Glutamatergic neuron (in vitro differentiated cells): ENCODE measurements around the gene CENATAC. TPM values are rescaled to one million over a fixed set of nuclear protein-coding genes. Genes with fewer than 3 reads are reported as not detected.

Experiments used
- DNase-seq: peaks from one replicate; pipeline ENCODE4 v3.0.0; 2022
- H3K27ac Mint-ChIP-seq: one replicate; pipeline ENCODE4 v1.8.0; 2020; ENCODE audit warnings: mild to moderate bottlenecking, mixed read lengths, inconsistent platforms; ENCODE audit not compliant: unreplicated experiment
- H3K27me3 Mint-ChIP-seq: one replicate; pipeline ENCODE4 v1.8.0; 2020; ENCODE audit warnings: mild to moderate bottlenecking, moderate library complexity, mixed read lengths, inconsistent platforms; ENCODE audit not compliant: unreplicated experiment
- H3K36me3 Mint-ChIP-seq: one replicate; pipeline ENCODE4 v1.8.0; 2020; ENCODE audit warnings: mild to moderate bottlenecking, mixed read lengths, inconsistent platforms; ENCODE audit not compliant: unreplicated experiment
- H3K4me1 Mint-ChIP-seq: one replicate; pipeline ENCODE4 v1.8.0; 2020; ENCODE audit warnings: mild to moderate bottlenecking, low read depth, mixed read lengths, inconsistent platforms; ENCODE audit not compliant: unreplicated experiment
- H3K4me3 Mint-ChIP-seq: one replicate; pipeline ENCODE4 v1.8.0; 2020; ENCODE audit warnings: mild to moderate bottlenecking, mixed read lengths, inconsistent platforms; ENCODE audit not compliant: unreplicated experiment
- H3K9me3 Mint-ChIP-seq: one replicate; pipeline ENCODE4 v1.8.0; 2020; ENCODE audit warnings: mild to moderate bottlenecking, moderate library complexity, mixed read lengths, inconsistent platforms; ENCODE audit not compliant: unreplicated experiment
- CTCF ChIP-seq: fragments of 200-600 bp; sonication (generic); IDR thresholded peaks from one replicate; pipeline ENCODE4 v1.5.0; 2021; ENCODE audit not compliant: partially characterized antibody, unreplicated experiment
- total RNA-seq: library from RNA; stranded (reverse); fragmentation: NEBNext Ultra II Directional; extraction: Animal tissue kit (Norgen Biotek cat#: 25700); gene quantifications from one replicate; pipeline ENCODE4 v1.2.1, GENCODE V29; 2021; ENCODE audit not compliant: unreplicated experiment

CENATAC gene
- total RNA-seq, 1 donor from 2014 or later, result 72.3 TPM

GRCh38 chr11:119024430-119025098, 26.6 kb downstream of the CENATAC start:
- TF ChIP-seq CTCF, result no peak
- peaks cover 2% of the 10 kb centered on the region for H3K27me3 Mint-ChIP-seq
- H3K4me1 Mint-ChIP-seq, result peaks cover 13% of the 10 kb centered on the region
- peaks cover 3% of the 10 kb centered on the region for H3K9me3 Mint-ChIP-seq
- DNase-seq, result no peak
- H3K27ac Mint-ChIP-seq, result no peak overlapping the region
- H3K4me3 Mint-ChIP-seq, result no peak overlapping the region
- no peaks in the 10 kb centered on the region for H3K36me3 Mint-ChIP-seq

DNA sequence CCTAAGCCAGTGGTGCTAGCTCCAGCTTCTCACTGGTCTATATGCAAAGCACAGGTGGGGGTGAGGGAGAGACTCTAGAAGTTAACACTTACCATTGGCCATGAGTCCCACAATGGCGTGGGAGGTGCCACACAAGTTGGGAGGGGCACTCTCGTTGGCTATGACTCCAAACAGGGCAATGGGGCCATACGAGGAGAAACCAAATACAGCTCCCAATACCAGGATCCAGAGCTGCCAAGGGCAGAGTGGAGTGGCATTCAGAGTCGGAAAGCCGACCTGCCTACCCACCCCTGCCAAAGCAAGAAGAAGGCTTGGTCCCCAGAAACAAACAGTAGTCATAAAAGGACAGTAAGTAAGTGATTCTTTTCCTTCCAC, 27.1 kb downstream of the CENATAC start:
- no peak overlapping the region for H3K27ac Mint-ChIP-seq
- TF ChIP-seq CTCF, result no peak
- no peak for DNase-seq
- H3K4me1 Mint-ChIP-seq, result peaks cover 12% of the 10 kb centered on the region
- H3K4me3 Mint-ChIP-seq, result no peak overlapping the region
- peaks cover 3% of the 10 kb centered on the region for H3K9me3 Mint-ChIP-seq
- no peaks in the 10 kb centered on the region for H3K36me3 Mint-ChIP-seq
- H3K27me3 Mint-ChIP-seq, result peaks cover 5% of the 10 kb centered on the region

GRCh38 chr11:119025541-119025940, 27.6 kb downstream of the CENATAC start:
- Mint-ChIP-seq H3K4me1 (peaks cover 11% of the 10 kb centered on the region), H3K27me3 (peaks cover 5% of the 10 kb centered on the region), H3K9me3 (peaks cover 3% of the 10 kb centered on the region), H3K36me3 (no peaks in the 10 kb centered on the region), H3K4me3 (no peak overlapping the region), H3K27ac (no peak overlapping the region)
- DNase-seq, result no peak
- no peak for TF ChIP-seq CTCF

GRCh38 chr11:119025978-119026766, 28.2 kb downstream of the CENATAC start:
- Mint-ChIP-seq H3K9me3 (peaks cover 3% of the 10 kb centered on the region), H3K36me3 (no peaks in the 10 kb centered on the region), H3K4me1 (peaks cover 11% of the 10 kb centered on the region), H3K4me3 (no peak overlapping the region), H3K27ac (no peak overlapping the region), H3K27me3 (peaks cover 5% of the 10 kb centered on the region)
- no peak for DNase-seq
- TF ChIP-seq CTCF, result no peak

DNA sequence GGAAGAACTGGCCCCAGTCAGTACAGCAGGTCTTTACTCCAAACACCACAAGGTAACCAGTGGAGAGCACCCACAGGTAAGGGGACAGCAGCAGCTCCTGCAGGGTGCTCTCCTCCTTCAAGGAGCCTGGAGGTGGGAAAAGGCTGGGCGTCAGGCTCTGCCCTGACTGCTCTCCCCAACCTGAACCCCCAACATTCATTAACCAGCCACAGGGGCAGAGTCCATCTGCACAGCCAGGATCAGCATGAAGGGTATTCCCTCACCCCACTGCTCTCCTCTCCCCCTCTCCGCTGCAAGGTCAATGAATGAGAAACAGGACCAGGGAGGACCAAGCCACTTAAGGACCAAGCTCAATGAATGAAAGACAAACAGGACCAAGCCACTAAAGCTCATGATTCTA, 29.0 kb downstream of the CENATAC start:
- no peak for TF ChIP-seq CTCF
- Mint-ChIP-seq H3K4me3 (no peak overlapping the region), H3K36me3 (no peaks in the 10 kb centered on the region), H3K27ac (no peak overlapping the region), H3K27me3 (peaks cover 5% of the 10 kb centered on the region), H3K4me1 (peaks cover 11% of the 10 kb centered on the region), H3K9me3 (peaks cover 3% of the 10 kb centered on the region)
- DNase-seq, result no peak
